Activated naive CD8-positive, alpha-beta T cell treated with anti-CD3 and anti-CD28 coated beads, Interleukin-2, amount 50 U/mL, for 16 hours (primary cell): Measurements from ENCODE around the gene TINAGL1.

ENCODE experiments used
- DNase-seq: peaks from one replicate; pipeline ENCODE4 v3.0.0-alpha.2; 2020; ENCODE audit warnings: low read depth, low spot score

TINAGL1 gene

GRCh38 chr1:31576201-31576669, at the start of gene TINAGL1:
TINAGL1 (plus strand) TSS chr1:31576515; CDS start chr1:31577149, 634 bp downstream.
- DNase-seq, result no peak

- DNase-seq, result no peak
These were observed 46.2 kb upstream of the TINAGL1 start for GRCh38 chr1:31529999-31530684.

DNA sequence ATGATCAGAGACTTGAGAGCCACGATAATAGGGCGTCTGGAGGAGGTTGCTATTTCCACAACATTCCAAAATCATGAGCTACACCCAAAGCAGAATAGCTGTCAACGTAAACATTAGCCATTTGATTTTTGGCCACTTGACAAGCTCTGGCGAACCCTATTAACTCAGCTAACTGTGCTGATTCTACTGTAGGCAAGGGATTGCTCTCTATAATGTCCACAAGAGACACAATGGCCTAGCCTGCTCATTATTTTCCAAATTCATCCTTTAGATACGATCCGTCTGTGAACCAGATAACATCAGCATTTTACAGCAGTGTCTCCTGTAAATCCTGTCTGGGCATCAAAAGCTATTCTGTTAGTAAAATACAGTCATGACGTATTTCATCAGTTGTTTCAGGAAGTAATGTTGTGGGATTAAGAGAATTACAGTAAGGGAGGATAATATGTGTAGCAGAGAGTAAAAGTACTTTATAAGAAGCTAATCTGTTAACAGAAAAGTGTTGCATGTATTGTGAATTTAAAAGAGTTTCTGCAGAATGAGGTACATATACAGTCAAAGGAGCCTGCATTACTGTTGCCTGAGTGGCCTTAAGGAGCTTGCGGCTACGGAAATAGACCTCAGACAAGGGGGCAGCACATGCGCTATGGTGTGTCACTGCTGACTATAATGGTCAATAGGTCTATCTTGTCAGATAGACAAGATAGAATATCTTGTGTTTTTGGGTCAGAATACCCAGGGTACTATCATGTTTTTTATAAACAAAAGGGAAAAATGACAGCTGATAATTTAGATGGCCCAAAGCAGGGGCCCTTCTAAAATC, 44.9 kb upstream of the TINAGL1 start:
- no peak for DNase-seq

- no peak for DNase-seq
These were observed 44.1 kb upstream of the TINAGL1 start for GRCh38 chr1:31532173-31532572.

GRCh38 chr1:31535561-31535960, 40.8 kb upstream of the TINAGL1 start:
- no peak for DNase-seq

DNA sequence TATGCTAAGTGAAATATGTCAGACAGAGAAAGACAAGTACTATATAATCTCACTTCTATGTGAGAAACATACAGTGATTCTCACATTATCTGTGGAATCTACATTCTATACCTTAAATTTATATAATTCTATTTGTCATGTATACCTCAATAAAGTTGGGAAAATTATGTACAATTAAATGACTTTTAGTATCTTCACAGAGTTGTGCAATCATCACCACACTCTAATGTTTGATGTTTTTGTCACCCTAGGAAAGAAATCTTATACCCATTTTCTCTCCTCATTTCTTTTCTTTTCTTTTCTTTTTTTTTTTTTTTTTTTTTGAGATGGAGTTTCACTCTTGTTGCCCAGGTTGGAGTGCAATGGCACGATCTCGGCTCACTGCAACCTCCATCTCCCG, 37.0 kb upstream of the TINAGL1 start:
- DNase-seq, result no peak

- DNase-seq, result no peak
These were observed 35.1 kb upstream of the TINAGL1 start for GRCh38 chr1:31541194-31541593.

GRCh38 chr1:31545927-31546540, 30.3 kb upstream of the TINAGL1 start:
- no peak for DNase-seq

- no peak for DNase-seq
These were observed 27.8 kb upstream of the TINAGL1 start for GRCh38 chr1:31548534-31548906.

DNA sequence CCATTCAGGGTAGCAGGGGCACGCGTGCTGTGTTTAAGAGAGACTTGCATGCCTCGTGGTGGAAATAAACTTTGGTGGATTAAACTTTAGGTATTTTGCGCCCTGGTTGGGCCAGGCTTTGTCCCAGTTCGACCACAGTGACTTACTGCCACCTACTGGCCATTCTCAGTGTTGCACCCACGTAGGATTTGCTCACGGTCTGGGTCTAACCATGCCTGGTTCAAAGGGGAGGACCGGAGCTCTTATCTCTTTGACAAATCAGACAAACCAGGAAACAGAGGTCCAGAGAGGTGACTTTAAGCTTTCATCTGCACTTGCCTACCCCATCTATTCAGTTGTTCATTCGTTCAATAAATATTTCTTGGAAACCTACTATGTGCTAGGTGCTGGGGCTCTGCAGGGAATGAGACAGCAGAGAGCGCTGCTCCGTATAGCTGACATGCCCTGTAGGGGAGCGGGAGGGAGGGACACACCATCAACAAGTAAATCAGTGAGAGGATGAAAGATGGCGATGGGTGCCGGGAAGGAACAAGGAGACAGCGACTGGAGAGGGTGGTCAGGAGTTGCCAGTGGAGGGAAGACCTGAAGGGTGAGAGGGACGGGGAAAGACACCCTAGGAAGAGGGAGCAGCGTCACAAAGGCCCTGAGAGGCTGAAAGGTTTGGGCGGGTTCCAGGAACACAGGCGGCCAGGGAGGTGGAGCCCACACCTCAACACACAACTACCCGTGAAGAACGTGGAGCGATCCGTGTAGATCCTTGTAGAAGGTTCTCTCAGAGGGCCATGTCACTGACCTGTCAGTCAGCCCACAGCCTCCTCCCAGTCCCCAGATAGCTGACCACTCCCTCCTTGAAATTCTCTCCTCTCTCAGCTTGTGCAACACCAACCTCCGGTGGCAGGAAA, 27.2 kb upstream of the TINAGL1 start:
- peak; percentile 73 for DNase-seq

- no peak for DNase-seq
These were observed 26.3 kb upstream of the TINAGL1 start for GRCh38 chr1:31549809-31550620.

DNA sequence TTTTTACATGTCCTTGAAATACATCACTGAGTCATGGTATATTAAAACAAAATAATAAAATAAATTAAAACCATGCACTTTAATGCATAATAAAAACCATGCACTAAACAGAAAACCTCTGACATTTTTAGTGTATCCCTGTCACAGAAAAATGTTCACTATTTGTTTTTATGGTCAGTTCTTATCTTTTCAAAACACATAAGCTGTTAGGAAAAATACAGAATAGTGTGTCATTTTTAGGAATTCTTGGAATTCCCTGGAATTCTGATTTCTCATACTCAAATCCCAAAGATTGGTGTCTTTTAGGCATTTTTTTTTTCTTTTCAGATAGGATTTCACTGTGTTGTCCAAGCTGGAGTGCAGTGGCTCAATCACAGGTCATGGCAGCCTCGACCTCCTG, 25.1 kb upstream of the TINAGL1 start:
- DNase-seq, result no peak

- no peak for DNase-seq
These were observed 23.8 kb upstream of the TINAGL1 start for GRCh38 chr1:31552489-31552888.

DNA sequence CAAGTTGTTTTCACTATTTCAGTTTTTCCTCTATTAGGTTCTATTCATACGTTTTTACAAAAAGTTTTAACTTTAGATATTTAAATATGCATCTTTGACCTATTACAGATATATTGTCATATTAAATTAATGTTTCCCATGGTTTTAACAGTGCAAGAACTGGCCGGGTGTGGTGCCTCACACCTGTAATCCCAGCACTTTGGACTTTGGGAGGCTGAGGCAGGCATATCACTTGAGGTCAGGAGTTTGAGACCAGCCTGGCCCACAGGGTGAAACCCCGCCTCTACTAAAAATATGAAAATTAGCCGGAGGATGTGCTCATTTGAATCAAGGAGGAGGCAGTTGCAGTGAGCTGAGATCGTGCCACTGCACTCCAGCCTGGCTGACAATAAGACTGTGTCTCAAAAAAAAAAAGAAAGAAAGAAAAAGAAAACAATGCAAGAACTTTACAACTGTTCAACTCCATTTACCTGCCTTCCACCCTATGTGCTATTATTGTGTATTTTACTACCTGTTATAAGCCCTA, 19.8 kb upstream of the TINAGL1 start:
- no peak for DNase-seq

DNA sequence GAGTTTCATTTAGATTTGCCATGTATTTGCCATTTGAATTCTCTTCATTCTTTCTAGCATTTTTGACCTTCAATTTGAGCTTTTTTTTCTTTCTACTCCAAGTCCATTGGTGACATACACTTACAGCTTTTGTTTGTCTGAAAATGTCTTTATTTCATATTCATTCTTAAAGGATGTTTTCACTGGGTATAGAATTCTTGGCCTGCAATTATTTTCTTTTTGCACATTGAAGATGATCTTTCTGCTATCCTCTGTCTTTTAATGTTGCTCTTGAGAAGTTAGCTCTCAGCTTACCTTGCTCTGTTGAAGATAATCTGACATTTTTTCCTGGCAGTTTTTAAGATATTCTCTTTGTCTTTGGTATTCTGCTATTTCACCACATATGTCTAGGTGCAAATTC, 16.6 kb upstream of the TINAGL1 start:
- no peak for DNase-seq

- no peak for DNase-seq
These were observed 15.9 kb upstream of the TINAGL1 start for GRCh38 chr1:31560394-31560793.

- no peak for DNase-seq
These were observed 13.5 kb upstream of the TINAGL1 start for GRCh38 chr1:31562707-31563360.

GRCh38 chr1:31564606-31564989, 11.7 kb upstream of the TINAGL1 start:
- DNase-seq, result no peak

GRCh38 chr1:31567956-31568570, 8.3 kb upstream of the TINAGL1 start:
- DNase-seq, result no peak
